GM06990 (cell line): Measurements from ENCODE around the gene VAV1.
"Not testable (repeated sequence)": the region's sequence is repeated elsewhere in the genome, so short reads cannot be mapped to it uniquely, and the experiment has no call there.

Experiments used
- DNase-seq: peaks from one replicate; pipeline ENCODE4 v3.0.0-alpha.2; 2011; ENCODE audit not compliant: insufficient read length; ENCODE audit errors: extremely low read depth
- H3K27me3 ChIP-seq: replicated peaks from 2 replicates; pipeline ENCODE4 v1.6.0; 2011; ENCODE audit warnings: low read length; ENCODE audit not compliant: control insufficient read depth, insufficient read depth
- H3K36me3 ChIP-seq: 2 replicates; pipeline ENCODE4 v1.5.1; 2011; ENCODE audit warnings: low read length; ENCODE audit not compliant: control insufficient read depth, insufficient read depth
- H3K4me3 ChIP-seq: replicated peaks from 2 replicates; pipeline ENCODE4 v1.5.1; 2011; ENCODE audit warnings: low read depth, mild to moderate bottlenecking, control low read depth, low read length
- CTCF ChIP-seq: IDR thresholded peaks from 2 replicates; pipeline ENCODE4 v1.5.1; 2011; ENCODE audit warnings: low read length, control low read depth, mild to moderate bottlenecking, inconsistent platforms; ENCODE audit not compliant: insufficient read depth, poor library complexity, severe bottlenecking

Gene VAV1

GRCh38 chr19:6766357-6767080 lies 6.0 kb upstream of the VAV1 start:
- TF ChIP-seq CTCF = no peak
- peak overlapping the region; percentile 82 for H3K4me3 ChIP-seq
- no peak for DNase-seq
- H3K27me3 ChIP-seq = no peaks in the 10 kb centered on the region
- H3K36me3 ChIP-seq = no peaks in the 10 kb centered on the region

- peak overlapping the region; percentile 82 for H3K4me3 ChIP-seq
- no peaks in the 10 kb centered on the region for H3K27me3 ChIP-seq
- DNase-seq = no peak
- H3K36me3 ChIP-seq = no peaks in the 10 kb centered on the region
- no peak for TF ChIP-seq CTCF
Observed at GRCh38 chr19:6767081-6767356, 5.5 kb upstream of the VAV1 start.

GRCh38 chr19:6767357-6768235 lies 4.9 kb upstream of the VAV1 start, which contains the start of gene SH2D3A:
Gene SH2D3A (minus strand): TSS chr19:6767435. CDS start chr19:6763748, 3,687 bp downstream.
- Histone ChIP-seq H3K27me3 (no peaks in the 10 kb centered on the region), H3K4me3 (peak within 1 kb of the TSS; percentile 82), H3K36me3 (no peaks in the 10 kb centered on the region)
- TF ChIP-seq CTCF = no peak
- DNase-seq = peak; percentile 93

GRCh38 chr19:6768236-6768785 lies 4.2 kb upstream of the VAV1 start:
- Histone ChIP-seq H3K36me3 (no peaks in the 10 kb centered on the region), H3K27me3 (no peaks in the 10 kb centered on the region), H3K4me3 (peak overlapping the region; percentile 82)
- DNase-seq = no peak
- no peak for TF ChIP-seq CTCF

GRCh38 chr19:6769006-6769619 lies 3.4 kb upstream of the VAV1 start:
- TF ChIP-seq CTCF = peak; percentile 41
- no peak for DNase-seq
- no peak overlapping the region for H3K4me3 ChIP-seq
- no peaks in the 10 kb centered on the region for H3K27me3 ChIP-seq
- H3K36me3 ChIP-seq = no peaks in the 10 kb centered on the region

- not testable (repeated sequence) for H3K36me3 ChIP-seq, H3K27me3 ChIP-seq, H3K4me3 ChIP-seq
Observed at GRCh38 chr19:6771648-6772027, 870 bp upstream of the VAV1 start.

More at GRCh38 chr19:6771648-6772027, 870 bp upstream of the VAV1 start:
- not testable (repeated sequence) for DNase-seq
